HEK293 (cell line): Measurements from ENCODE around the gene UBE2M.

ENCODE experiments used
- AEBP2 ChIP-seq: fragments of 450-650 bp; formaldehyde crosslinking; IDR thresholded peaks from 2 replicates; pipeline ENCODE4 v1.5.1; 2016; ENCODE audit warnings: missing biosample characterization, missing genetic modification characterization, borderline replicate concordance
- ATF2 ChIP-seq: fragments of 450-650 bp; formaldehyde crosslinking; IDR thresholded peaks from 2 replicates; pipeline ENCODE4 v1.5.1; 2016; ENCODE audit warnings: missing biosample characterization, missing genetic modification characterization, low read depth
- CTCF ChIP-seq: fragments of 450-650 bp; formaldehyde crosslinking; IDR thresholded peaks from 2 replicates; pipeline ENCODE4 v1.5.1; 2016; ENCODE audit warnings: missing biosample characterization, missing genetic modification characterization
- ELK4 ChIP-seq: IDR thresholded peaks from 2 replicates; pipeline ENCODE4 v1.6.1; 2011; ENCODE audit warnings: mild to moderate bottlenecking, low read depth, low read length, borderline replicate concordance
- MZF1 ChIP-seq: fragments of 450-650 bp; formaldehyde crosslinking; IDR thresholded peaks from 2 replicates; pipeline ENCODE4 v1.5.1; 2017; ENCODE audit warnings: missing biosample characterization, missing genetic modification characterization, borderline replicate concordance
- PBX3 ChIP-seq: sonication (generic); formaldehyde crosslinking; IDR thresholded peaks from 2 replicates; pipeline ENCODE4 v1.8.1; 2022; ENCODE audit warnings: mild to moderate bottlenecking, moderate library complexity, missing genetic modification reagents
- TCF7L2 ChIP-seq: IDR thresholded peaks from 2 replicates; pipeline ENCODE4 v1.6.1; 2011; ENCODE audit warnings: low read depth, mild to moderate bottlenecking, inconsistent platforms, low read length, moderate library complexity, borderline replicate concordance
- TRIM28 ChIP-seq: IDR thresholded peaks from 2 replicates; pipeline ENCODE4 v1.6.1; 2011; ENCODE audit warnings: low read length, control low read depth, borderline replicate concordance
- ZBTB49 ChIP-seq: fragments of 450-650 bp; formaldehyde crosslinking; IDR thresholded peaks from 2 replicates; pipeline ENCODE4 v1.5.1; 2016; ENCODE audit warnings: missing biosample characterization, missing genetic modification characterization, low read depth
- ZNF138 ChIP-seq: fragments of 450-650 bp; formaldehyde crosslinking; IDR thresholded peaks from 2 replicates; pipeline ENCODE4 v1.5.1; 2016; ENCODE audit warnings: missing biosample characterization, missing genetic modification characterization, borderline replicate concordance
- ZNF157 ChIP-seq: fragments of 450-650 bp; formaldehyde crosslinking; IDR thresholded peaks from 2 replicates; pipeline ENCODE4 v1.5.1; 2016; ENCODE audit warnings: missing biosample characterization, missing genetic modification characterization
- ZNF174 ChIP-seq: fragments of 450-650 bp; formaldehyde crosslinking; IDR thresholded peaks from 2 replicates; pipeline ENCODE4 v1.5.0; 2017; ENCODE audit warnings: missing biosample characterization, mild to moderate bottlenecking, missing genetic modification characterization
- ZNF423 ChIP-seq: fragments of 450-650 bp; formaldehyde crosslinking; IDR thresholded peaks from 2 replicates; pipeline ENCODE4 v1.5.1; 2016; ENCODE audit warnings: missing biosample characterization, missing genetic modification characterization
- ZNF544 ChIP-seq: fragments of 450-650 bp; formaldehyde crosslinking; IDR thresholded peaks from 2 replicates; pipeline ENCODE4 v1.5.0; 2017; ENCODE audit warnings: missing biosample characterization, missing genetic modification characterization

- TF ChIP-seq ZNF544 (tag by site-specific recombination), result no peak
- TF ChIP-seq TCF7L2, result no peak
- no peak for TF ChIP-seq ZNF157 (tag by site-specific recombination)
- no peak for TF ChIP-seq ATF2 (tag by site-specific recombination)
- TF ChIP-seq CTCF (tag by site-specific recombination), result peak; percentile 63
- TF ChIP-seq PBX3 (CRISPR knock-in tag), result no peak
- no peak; the same call in 1 of the 2 replicates for TF ChIP-seq TRIM28
- no peak for TF ChIP-seq ZNF423 (tag by site-specific recombination)
- TF ChIP-seq MZF1 (tag by site-specific recombination), result no peak
- no peak for TF ChIP-seq ZNF138
- TF ChIP-seq ZNF174 (tag by site-specific recombination), result no peak
- no peak for TF ChIP-seq ZBTB49
- TF ChIP-seq AEBP2, result no peak
- no peak for TF ChIP-seq ELK4
Observed at GRCh38 chr19:58581227-58582141, 23.1 kb upstream of the UBE2M start.
